ENCODE measurements around the gene KLF5. TPM values are rescaled to one million over a fixed set of nuclear protein-coding genes. Genes with fewer than 3 reads are reported as not detected.

Gene KLF5
- polyA plus RNA-seq, 1 of the 3 experiments (the other 2 are of a cell fraction) = 2.7 TPM

DNA sequence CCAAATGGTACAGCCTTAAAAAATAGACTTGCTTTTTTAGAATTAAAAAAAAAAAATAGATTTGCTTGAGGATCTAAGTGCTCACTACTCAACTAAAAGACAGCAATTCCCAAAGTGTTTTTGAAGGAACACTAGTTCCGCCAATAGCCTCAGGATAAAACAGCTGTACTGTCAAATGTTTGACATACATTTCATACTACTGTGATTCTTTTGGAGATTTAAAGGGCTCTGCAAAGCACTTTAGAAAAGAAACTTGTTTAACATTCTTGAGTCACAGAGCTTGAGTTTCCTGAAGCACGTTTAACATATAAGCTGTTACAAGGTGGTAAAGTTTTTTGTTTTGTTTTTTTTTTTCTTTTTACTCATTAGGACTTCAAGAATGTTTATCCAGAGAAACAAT lies 23.1 kb upstream of the KLF5 start:
- no peaks in the 10 kb centered on the region for H3K36me3 ChIP-seq (replicated peaks in 1 of 2; ENCODE audit: control insufficient read depth in 1 of 2, insufficient read depth in 2 of 2, low read length in 1 of 2)
- ChIA-PET CTCF (interaction anchor here (1.0 kb wide), 1 partner anchor 13 kb away, joined by 4 read pairs; no protein-coding TSS in a partner anchor), POLR2A (no interaction called here)
- no peak for TF ChIP-seq TEAD4 (IDR thresholded peaks at IDR 0.05; ENCODE audit: borderline replicate concordance, insufficient read depth)
- TF ChIP-seq SIN3A (IDR thresholded peaks at IDR 0.05; ENCODE audit: borderline replicate concordance, low read depth, low read length) = no peak
- no peak for TF ChIP-seq ZBTB33 (IDR thresholded peaks at IDR 0.05; ENCODE audit: borderline replicate concordance, low read depth)
- TF ChIP-seq FOSL2 (IDR thresholded peaks at IDR 0.05; ENCODE audit: borderline replicate concordance, low read depth) = no peak
- TF ChIP-seq PBX3 (IDR thresholded peaks at IDR 0.05) = no peak
- TF ChIP-seq, protein P1, sequence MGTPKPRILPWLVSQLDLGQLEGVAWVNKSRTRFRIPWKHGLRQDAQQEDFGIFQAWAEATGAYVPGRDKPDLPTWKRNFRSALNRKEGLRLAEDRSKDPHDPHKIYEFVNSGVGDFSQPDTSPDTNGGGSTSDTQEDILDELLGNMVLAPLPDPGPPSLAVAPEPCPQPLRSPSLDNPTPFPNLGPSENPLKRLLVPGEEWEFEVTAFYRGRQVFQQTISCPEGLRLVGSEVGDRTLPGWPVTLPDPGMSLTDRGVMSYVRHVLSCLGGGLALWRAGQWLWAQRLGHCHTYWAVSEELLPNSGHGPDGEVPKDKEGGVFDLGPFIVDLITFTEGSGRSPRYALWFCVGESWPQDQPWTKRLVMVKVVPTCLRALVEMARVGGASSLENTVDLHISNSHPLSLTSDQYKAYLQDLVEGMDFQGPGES (IDR thresholded peaks at IDR 0.05; ENCODE audit: low read depth, low read length) = no peak
- no peak for TF ChIP-seq YY1 (IDR thresholded peaks at IDR 0.05; ENCODE audit: low read depth)
- no peak overlapping the region for H2AFZ ChIP-seq (ENCODE audit: low read depth)
- H3K79me2 ChIP-seq (ENCODE audit: insufficient read depth) = no peaks in the 10 kb centered on the region
- no peak overlapping the region for H3K4me3 ChIP-seq (ENCODE audit: low read depth in 2 of 2, low read length in 1 of 2)
- no peaks in the 10 kb centered on the region for H3K9me2 ChIP-seq
- 84% methylated on average over 2 of the region's 2 CpGs for WGBS (ENCODE audit: low lambda C conversion rate)
- no peak overlapping the region for H3K4me2 ChIP-seq
- H4K20me1 ChIP-seq (ENCODE audit: insufficient read depth) = no peaks in the 10 kb centered on the region
- no peak for DNase-seq
- no peaks in the 10 kb centered on the region for H3K27me3 ChIP-seq (ENCODE audit: insufficient read depth)
- no peaks in the 10 kb centered on the region for H3K9me3 ChIP-seq
- no peaks in the 10 kb centered on the region for H3K4me1 ChIP-seq (ENCODE audit: control insufficient read depth in 1 of 2, insufficient read depth in 2 of 2, low read depth in 1 of 2, low read length in 1 of 2)
- peaks cover 4% of the 10 kb centered on the region for H3F3A ChIP-seq (replicated peaks; ENCODE audit: insufficient read depth)
- H3K9ac ChIP-seq = no peak overlapping the region
- H3K27ac ChIP-seq (ENCODE audit: low read depth in 2 of 2, low read length in 1 of 2) = no peak overlapping the region

DNA sequence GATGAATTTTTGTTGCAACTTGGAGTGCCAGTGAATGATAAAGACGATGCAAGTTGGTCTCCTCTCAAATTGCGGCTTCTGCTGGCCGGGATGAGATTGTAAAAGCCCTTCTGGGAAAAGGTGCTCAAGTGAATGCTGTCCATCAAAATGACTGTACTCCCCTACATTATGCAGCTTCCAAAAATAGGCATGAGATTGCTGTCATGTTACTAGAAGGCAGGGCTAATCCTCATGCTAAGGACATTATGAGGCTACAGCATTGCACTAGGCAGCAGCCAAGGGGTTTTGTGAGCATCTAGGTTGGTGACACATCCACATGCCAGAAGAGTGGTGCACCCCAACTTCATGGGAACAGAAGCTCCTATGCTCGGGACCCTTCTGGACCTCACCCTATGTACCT lies 22.2 kb upstream of the KLF5 start:
- no peaks in the 10 kb centered on the region for H3K27me3 ChIP-seq (ENCODE audit: insufficient read depth)
- H3K4me2 ChIP-seq = no peak overlapping the region
- H3K4me1 ChIP-seq (ENCODE audit: control insufficient read depth in 1 of 2, insufficient read depth in 2 of 2, low read depth in 1 of 2, low read length in 1 of 2) = no peaks in the 10 kb centered on the region
- H3K36me3 ChIP-seq (replicated peaks in 1 of 2; ENCODE audit: control insufficient read depth in 1 of 2, insufficient read depth in 2 of 2, low read length in 1 of 2) = no peaks in the 10 kb centered on the region
- DNase-seq = no peak
- CTCF ChIA-PET = interaction anchor here (1.0 kb wide), 1 partner anchor 13 kb away, joined by 4 read pairs; no protein-coding TSS in a partner anchor
- WGBS (ENCODE audit: low lambda C conversion rate) = 100% methylated on average over 4 of the region's 4 CpGs
- no peak overlapping the region for H3K9ac ChIP-seq
- no peaks in the 10 kb centered on the region for H4K20me1 ChIP-seq (ENCODE audit: insufficient read depth)
- H2AFZ ChIP-seq (ENCODE audit: low read depth) = no peak overlapping the region
- no peaks in the 10 kb centered on the region for H3K79me2 ChIP-seq (ENCODE audit: insufficient read depth)
- H3K27ac ChIP-seq (ENCODE audit: low read depth in 2 of 2, low read length in 1 of 2) = no peak overlapping the region
- H3F3A ChIP-seq (replicated peaks; ENCODE audit: insufficient read depth) = peaks cover 4% of the 10 kb centered on the region
- no peaks in the 10 kb centered on the region for H3K9me2 ChIP-seq
- H3K9me3 ChIP-seq = no peaks in the 10 kb centered on the region
- no peak overlapping the region for H3K4me3 ChIP-seq (ENCODE audit: low read depth in 2 of 2, low read length in 1 of 2)
- POLR2A ChIA-PET = no interaction called here
- no peak for TF ChIP-seq CTCF (IDR thresholded peaks at IDR 0.05)
- TF ChIP-seq, protein P1 (IDR thresholded peaks at IDR 0.05; ENCODE audit: low read depth, low read length) = no peak
- TF ChIP-seq RXRA (IDR thresholded peaks at IDR 0.05; ENCODE audit: borderline replicate concordance, low read depth) = no peak
- TF ChIP-seq, protein P2, sequence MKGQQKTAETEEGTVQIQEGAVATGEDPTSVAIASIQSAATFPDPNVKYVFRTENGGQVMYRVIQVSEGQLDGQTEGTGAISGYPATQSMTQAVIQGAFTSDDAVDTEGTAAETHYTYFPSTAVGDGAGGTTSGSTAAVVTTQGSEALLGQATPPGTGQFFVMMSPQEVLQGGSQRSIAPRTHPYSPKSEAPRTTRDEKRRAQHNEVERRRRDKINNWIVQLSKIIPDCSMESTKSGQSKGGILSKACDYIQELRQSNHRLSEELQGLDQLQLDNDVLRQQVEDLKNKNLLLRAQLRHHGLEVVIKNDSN (IDR thresholded peaks at IDR 0.05; ENCODE audit: borderline replicate concordance, low read depth) = no peak
- no peak for TF ChIP-seq RAD21 (IDR thresholded peaks at IDR 0.05; ENCODE audit: low read length)
